Gastroesophageal sphincter (tissue), 3 donors: Measurements from ENCODE around the gene EMX1.

ENCODE experiments used
- CTCF ChIP-seq, 4 experiments: fragments of 200-600 bp in 2 of 4; fragments of 450-650 bp in 2 of 4; sonication (generic) in 1 of 4; IDR thresholded peaks; one replicate each; pipeline ENCODE4 v1.5.1; 2017 to 2019; ENCODE audit warnings: antibody characterized with exemption in 4 of 4, mild to moderate bottlenecking in 2 of 4, moderate library complexity in 2 of 4
- POLR2A ChIP-seq, 2 donors: fragments of 450-650 bp; IDR thresholded peaks; one replicate each; pipeline ENCODE4 v1.6.1; 2017; ENCODE audit warnings: antibody characterized with exemption in 2 of 2, mild to moderate bottlenecking in 2 of 2, moderate library complexity in 1 of 2

GRCh38 chr2:72927619-72928550, 10.6 kb downstream of the EMX1 start:
- no peak for TF ChIP-seq CTCF (IDR thresholded peaks at IDR 0.05)
- no peak for TF ChIP-seq POLR2A (IDR thresholded peaks at IDR 0.05)
